AG04450 (cell line): ENCODE measurements around the gene PUM2. TPM values are rescaled to one million over a fixed set of nuclear protein-coding genes. Genes with fewer than 3 reads are reported as not detected.

Experiments
- CTCF ChIA-PET: fragments of 300-600, 350-600 bp; formaldehyde crosslinking; extraction: SDS; loops from one replicate; lab custom pipeline; 2022; ENCODE audit warnings: antibody characterized with exemption, inconsistent platforms; lab: Charles Lee
- POLR2A ChIA-PET: fragments of 350-600 bp; formaldehyde crosslinking; extraction: SDS; loops from one replicate; lab custom pipeline; 2021; ENCODE audit warnings: antibody characterized with exemption, inconsistent platforms; lab: Yijun Ruan, JAX
- DNase-seq: peaks from one replicate; pipeline ENCODE4 v3.0.0-alpha.2; 2011; ENCODE audit warnings: low read depth, low spot score
- H3K27ac ChIP-seq: one replicate; pipeline ENCODE4 v1.5.1; 2012; ENCODE audit warnings: low read depth, low read length, control low read depth
- H3K27me3 ChIP-seq: one replicate; pipeline ENCODE4 v1.6.0; 2012; ENCODE audit warnings: low read length; ENCODE audit not compliant: control insufficient read depth, insufficient read depth
- H3K4me3 ChIP-seq: 2 replicates; pipeline ENCODE4 v1.5.1; 2011; ENCODE audit warnings: mild to moderate bottlenecking, low read depth, low read length, control low read depth
- H3K9me3 ChIP-seq: 2 replicates; pipeline ENCODE4 v1.5.1; 2012; ENCODE audit warnings: low read length; ENCODE audit not compliant: control insufficient read depth, insufficient read depth
- CTCF ChIP-seq: IDR thresholded peaks from 2 replicates; pipeline ENCODE4 v1.5.1; 2011; ENCODE audit warnings: low read depth, low read length, control low read depth, inconsistent platforms
- polyA plus RNA-seq: library from polyadenylated mRNA; depleted of rRNA; stranded (reverse); fragments of >200 nt; gene quantifications from 2 replicates; pipeline ENCODE4 v1.2.3, GENCODE V29; 2011

PUM2 gene
- polyA plus RNA-seq, 1 experiment = 53.7 TPM

GRCh38 chr2:20215183-20216040 is 135.2 kb downstream of the PUM2 start:
- POLR2A ChIA-PET = no interaction called here
- no peak for DNase-seq

GRCh38 chr2:20214566-20215182 is 136.0 kb downstream of the PUM2 start:
- Histone ChIP-seq H3K9me3 (no peaks in the 10 kb centered on the region), H3K27ac (no peak overlapping the region), H3K4me3 (no peak overlapping the region), H3K27me3 (no peaks in the 10 kb centered on the region)
- CTCF ChIA-PET = interaction anchor here (1.1 to 1.3 kb wide), 2 partner anchors 9 to 10 kb away, joined by 3 to 5 read pairs; partner anchors contain the start of gene SDC1
- TF ChIP-seq CTCF = no peak
- POLR2A ChIA-PET = no interaction called here
- DNase-seq = no peak

More at GRCh38 chr2:20215183-20216040, 135.2 kb downstream of the PUM2 start:
- no peak overlapping the region for H3K4me3 ChIP-seq
- H3K9me3 ChIP-seq = no peaks in the 10 kb centered on the region
- no peaks in the 10 kb centered on the region for H3K27me3 ChIP-seq
- CTCF ChIA-PET = interaction anchor here (1.3 kb wide), 1 partner anchor 10 kb away, joined by 5 read pairs; the partner anchor contains the start of gene SDC1
- no peak for TF ChIP-seq CTCF
- H3K27ac ChIP-seq = no peak overlapping the region

GRCh38 chr2:20213651-20214565 is 136.7 kb downstream of the PUM2 start:
- no peak for TF ChIP-seq CTCF
- no peak for DNase-seq
- no peak overlapping the region for H3K4me3 ChIP-seq
- ChIA-PET POLR2A (no interaction called here), CTCF (interaction anchor here (1.1 to 1.3 kb wide), 2 partner anchors 10 to 11 kb away, joined by 3 to 5 read pairs; partner anchors contain the start of gene SDC1)
- no peaks in the 10 kb centered on the region for H3K9me3 ChIP-seq
- no peak overlapping the region for H3K27ac ChIP-seq
- H3K27me3 ChIP-seq = no peaks in the 10 kb centered on the region

GRCh38 chr2:20212871-20213503 is 137.7 kb downstream of the PUM2 start:
- no peak for TF ChIP-seq CTCF
- ChIA-PET POLR2A (no interaction called here), CTCF (no interaction called here)
- H3K27ac ChIP-seq = no peak overlapping the region
- no peak overlapping the region for H3K4me3 ChIP-seq
- no peak for DNase-seq
- no peaks in the 10 kb centered on the region for H3K9me3 ChIP-seq
- no peaks in the 10 kb centered on the region for H3K27me3 ChIP-seq
